ENCODE results near the gene MPP1. TPM values are rescaled to one million over a fixed set of nuclear protein-coding genes. Genes with fewer than 3 reads are reported as not detected.

The MPP1 gene
- total RNA-seq, 1 donor from 2014 or later: 25.6 TPM

GRCh38 chrX:154802947-154803346 is 2.3 kb downstream of the MPP1 start:
- Mint-ChIP-seq H3K27me3 (no peaks in the 10 kb centered on the region), H3K27ac (peak overlapping the region; percentile 58), H3K4me3 (peak overlapping the region; percentile 89), H3K9me3 (no peaks in the 10 kb centered on the region), H3K4me1 (peaks cover 55% of the 10 kb centered on the region), H3K36me3 (ENCODE audit: low read depth) (no peaks in the 10 kb centered on the region)
- no peak for DNase-seq
- intact Hi-C loops (cut with micrococcal nuclease): loop anchor here (5.0 kb wide), 1 partner anchor 86 kb away; no protein-coding TSS in a partner anchor

GRCh38 chrX:154800478-154801210 is 4.6 kb downstream of the MPP1 start:
- Mint-ChIP-seq H3K4me3 (peak overlapping the region; percentile 65), H3K4me1 (peaks cover 59% of the 10 kb centered on the region), H3K9me3 (no peaks in the 10 kb centered on the region), H3K27me3 (no peaks in the 10 kb centered on the region), H3K36me3 (ENCODE audit: low read depth) (peaks cover 8% of the 10 kb centered on the region), H3K27ac (peak overlapping the region; percentile 94)
- no peak for DNase-seq
- intact Hi-C loops (cut with micrococcal nuclease): loop anchor here (5.0 kb wide), 1 partner anchor 83 kb away; no protein-coding TSS in a partner anchor

GRCh38 chrX:154799556-154800348 is 5.5 kb downstream of the MPP1 start:
- DNase-seq: no peak
- Mint-ChIP-seq H3K9me3 (no peaks in the 10 kb centered on the region), H3K27me3 (no peaks in the 10 kb centered on the region), H3K4me3 (peak overlapping the region; percentile 52), H3K27ac (peak overlapping the region; percentile 94), H3K4me1 (peaks cover 57% of the 10 kb centered on the region), H3K36me3 (ENCODE audit: low read depth) (peaks cover 8% of the 10 kb centered on the region)
- intact Hi-C loops (cut with micrococcal nuclease): loop anchor here (1.0 to 5.0 kb wide), 2 partner anchors 36 to 82 kb away; no protein-coding TSS in a partner anchor

- Mint-ChIP-seq H3K27ac (no peak overlapping the region), H3K36me3 (ENCODE audit: low read depth) (peaks cover 8% of the 10 kb centered on the region), H3K27me3 (no peaks in the 10 kb centered on the region), H3K9me3 (no peaks in the 10 kb centered on the region), H3K4me3 (no peak overlapping the region), H3K4me1 (peaks cover 40% of the 10 kb centered on the region)
- intact Hi-C loops (cut with micrococcal nuclease): no loop called here
- DNase-seq: no peak
Measured at GRCh38 chrX:154797006-154797405, 8.3 kb downstream of the MPP1 start.

- no peak for DNase-seq
- H3K27me3 Mint-ChIP-seq: no peaks in the 10 kb centered on the region
- no peak overlapping the region for H3K4me3 Mint-ChIP-seq
- peaks cover 16% of the 10 kb centered on the region for H3K36me3 Mint-ChIP-seq (ENCODE audit: low read depth)
- H3K9me3 Mint-ChIP-seq: no peaks in the 10 kb centered on the region
- intact Hi-C loops (cut with micrococcal nuclease): no loop called here
- peaks cover 28% of the 10 kb centered on the region for H3K4me1 Mint-ChIP-seq
- H3K27ac Mint-ChIP-seq: no peak overlapping the region
Measured at GRCh38 chrX:154795016-154795415, 10.3 kb downstream of the MPP1 start.

- no peak overlapping the region for H3K27ac Mint-ChIP-seq
- H3K4me3 Mint-ChIP-seq: no peak overlapping the region
- H3K9me3 Mint-ChIP-seq: no peaks in the 10 kb centered on the region
- H3K36me3 Mint-ChIP-seq (ENCODE audit: low read depth): peaks cover 24% of the 10 kb centered on the region
- no peaks in the 10 kb centered on the region for H3K27me3 Mint-ChIP-seq
- DNase-seq: no peak
- intact Hi-C loops (cut with micrococcal nuclease): no loop called here
- H3K4me1 Mint-ChIP-seq: peaks cover 15% of the 10 kb centered on the region
Measured at GRCh38 chrX:154793084-154793795, 12.0 kb downstream of the MPP1 start.

GRCh38 chrX:154791939-154792338 is 13.3 kb downstream of the MPP1 start:
- no peak overlapping the region for H3K27ac Mint-ChIP-seq
- no peak for DNase-seq
- intact Hi-C loops (cut with micrococcal nuclease): no loop called here
- peaks cover 10% of the 10 kb centered on the region for H3K4me1 Mint-ChIP-seq
- H3K27me3 Mint-ChIP-seq: no peaks in the 10 kb centered on the region
- H3K4me3 Mint-ChIP-seq: no peak overlapping the region
- peaks cover 23% of the 10 kb centered on the region for H3K36me3 Mint-ChIP-seq (ENCODE audit: low read depth)
- no peaks in the 10 kb centered on the region for H3K9me3 Mint-ChIP-seq

- no peak for DNase-seq
- intact Hi-C loops (cut with micrococcal nuclease): no loop called here
- Mint-ChIP-seq H3K4me3 (no peak overlapping the region), H3K36me3 (ENCODE audit: low read depth) (peaks cover 21% of the 10 kb centered on the region), H3K9me3 (no peaks in the 10 kb centered on the region), H3K27ac (no peak overlapping the region), H3K27me3 (no peaks in the 10 kb centered on the region), H3K4me1 (peaks cover 6% of the 10 kb centered on the region)
Measured at GRCh38 chrX:154791467-154791866, 13.8 kb downstream of the MPP1 start.

GRCh38 chrX:154785716-154786115 is 19.6 kb downstream of the MPP1 start:
- peaks cover 37% of the 10 kb centered on the region for H3K36me3 Mint-ChIP-seq (ENCODE audit: low read depth)
- no peaks in the 10 kb centered on the region for H3K27me3 Mint-ChIP-seq
- no peak for DNase-seq
- H3K4me3 Mint-ChIP-seq: no peak overlapping the region
- H3K27ac Mint-ChIP-seq: no peak overlapping the region
- intact Hi-C loops (cut with micrococcal nuclease): no loop called here
- peaks cover 28% of the 10 kb centered on the region for H3K4me1 Mint-ChIP-seq
- no peaks in the 10 kb centered on the region for H3K9me3 Mint-ChIP-seq

GRCh38 chrX:154784149-154784995 is 20.9 kb downstream of the MPP1 start:
- peak overlapping the region; percentile 71 for H3K4me3 Mint-ChIP-seq
- no peak for DNase-seq
- no peaks in the 10 kb centered on the region for H3K9me3 Mint-ChIP-seq
- peaks cover 32% of the 10 kb centered on the region for H3K36me3 Mint-ChIP-seq (ENCODE audit: low read depth)
- peak overlapping the region; percentile 59 for H3K27ac Mint-ChIP-seq
- H3K27me3 Mint-ChIP-seq: no peaks in the 10 kb centered on the region
- intact Hi-C loops (cut with micrococcal nuclease): no loop called here
- peaks cover 28% of the 10 kb centered on the region for H3K4me1 Mint-ChIP-seq

GRCh38 chrX:154780968-154781367 is 24.3 kb downstream of the MPP1 start:
- no peak overlapping the region for H3K4me3 Mint-ChIP-seq
- DNase-seq: no peak
- H3K27me3 Mint-ChIP-seq: no peaks in the 10 kb centered on the region
- intact Hi-C loops (cut with micrococcal nuclease): no loop called here
- no peak overlapping the region for H3K27ac Mint-ChIP-seq
- H3K36me3 Mint-ChIP-seq (ENCODE audit: low read depth): peaks cover 46% of the 10 kb centered on the region
- no peaks in the 10 kb centered on the region for H3K9me3 Mint-ChIP-seq
- peaks cover 31% of the 10 kb centered on the region for H3K4me1 Mint-ChIP-seq

- DNase-seq: no peak
- intact Hi-C loops (cut with micrococcal nuclease): no loop called here
- no peak overlapping the region for H3K27ac Mint-ChIP-seq
- peaks cover 57% of the 10 kb centered on the region for H3K36me3 Mint-ChIP-seq (ENCODE audit: low read depth)
- H3K4me1 Mint-ChIP-seq: peaks cover 32% of the 10 kb centered on the region
- no peaks in the 10 kb centered on the region for H3K9me3 Mint-ChIP-seq
- no peak overlapping the region for H3K4me3 Mint-ChIP-seq
- H3K27me3 Mint-ChIP-seq: no peaks in the 10 kb centered on the region
Measured at GRCh38 chrX:154779261-154779660, 26.0 kb downstream of the MPP1 start.

- DNase-seq: no peak
- peaks cover 60% of the 10 kb centered on the region for H3K36me3 Mint-ChIP-seq (ENCODE audit: low read depth)
- intact Hi-C loops (cut with micrococcal nuclease): no loop called here
- no peaks in the 10 kb centered on the region for H3K9me3 Mint-ChIP-seq
- no peak overlapping the region for H3K4me3 Mint-ChIP-seq
- H3K27ac Mint-ChIP-seq: no peak overlapping the region
- H3K4me1 Mint-ChIP-seq: peaks cover 22% of the 10 kb centered on the region
- H3K27me3 Mint-ChIP-seq: no peaks in the 10 kb centered on the region
Measured at GRCh38 chrX:154776753-154777152, 28.5 kb downstream of the MPP1 start.

Measured in activated CD4-positive, alpha-beta T cell treated with anti-CD3 and anti-CD28 coated beads, Interleukin-2, amount 10 ng/mL, durations not matched to agents 24 days and 14 days (primary cell).